Rectal smooth muscle tissue (tissue), 1 donor: ENCODE measurements around the gene MAP2K3.

Experiments used
- H3K27ac ChIP-seq: one replicate; pipeline ENCODE4 v1.7.0; 2013; ENCODE audit warnings: low read depth, low read length, inconsistent platforms
- H3K27me3 ChIP-seq: one replicate; pipeline ENCODE4 v1.7.0; 2013; ENCODE audit warnings: low read length; ENCODE audit not compliant: control insufficient read depth, insufficient read depth
- H3K36me3 ChIP-seq: one replicate; pipeline ENCODE4 v1.7.0; 2013; ENCODE audit warnings: low read length; ENCODE audit not compliant: control insufficient read depth, insufficient read depth
- H3K4me1 ChIP-seq: one replicate; pipeline ENCODE4 v1.7.0; 2013; ENCODE audit warnings: low read length; ENCODE audit not compliant: control insufficient read depth, insufficient read depth
- H3K4me3 ChIP-seq: one replicate; pipeline ENCODE4 v1.7.0; 2013; ENCODE audit warnings: low read length
- H3K9ac ChIP-seq: one replicate; pipeline ENCODE4 v1.7.0; 2013; ENCODE audit warnings: low read length

The MAP2K3 gene

GRCh38 chr17:21296097-21297025 is 11.8 kb downstream of the MAP2K3 start:
- Histone ChIP-seq H3K27ac (no peak overlapping the region), H3K27me3 (no peaks in the 10 kb centered on the region), H3K36me3 (peaks cover 20% of the 10 kb centered on the region), H3K9ac (no peak overlapping the region), H3K4me3 (no peak overlapping the region), H3K4me1 (no peaks in the 10 kb centered on the region)

- no peak overlapping the region for H3K27ac ChIP-seq
- H3K4me1 ChIP-seq = no peaks in the 10 kb centered on the region
- no peak overlapping the region for H3K9ac ChIP-seq
- peaks cover 23% of the 10 kb centered on the region for H3K36me3 ChIP-seq
- H3K4me3 ChIP-seq = no peak overlapping the region
- H3K27me3 ChIP-seq = no peaks in the 10 kb centered on the region
Observed at GRCh38 chr17:21297026-21297520, 12.6 kb downstream of the MAP2K3 start.

GRCh38 chr17:21297597-21297996 is 13.1 kb downstream of the MAP2K3 start:
- no peak overlapping the region for H3K9ac ChIP-seq

GRCh38 chr17:21298056-21298982 is 13.8 kb downstream of the MAP2K3 start:
- H3K27me3 ChIP-seq = no peaks in the 10 kb centered on the region
- no peaks in the 10 kb centered on the region for H3K4me1 ChIP-seq
- no peak overlapping the region for H3K9ac ChIP-seq
- peaks cover 33% of the 10 kb centered on the region for H3K36me3 ChIP-seq
- no peak overlapping the region for H3K27ac ChIP-seq
- H3K4me3 ChIP-seq = no peak overlapping the region

More at GRCh38 chr17:21297597-21297996, 13.1 kb downstream of the MAP2K3 start:
- H3K36me3 ChIP-seq = peaks cover 27% of the 10 kb centered on the region
- H3K4me1 ChIP-seq = no peaks in the 10 kb centered on the region
- H3K4me3 ChIP-seq = no peak overlapping the region
- H3K27ac ChIP-seq = no peak overlapping the region
- H3K27me3 ChIP-seq = no peaks in the 10 kb centered on the region

GRCh38 chr17:21298983-21299519 is 14.5 kb downstream of the MAP2K3 start:
- Histone ChIP-seq H3K4me3 (no peak overlapping the region), H3K4me1 (no peaks in the 10 kb centered on the region), H3K36me3 (peaks cover 35% of the 10 kb centered on the region), H3K27ac (no peak overlapping the region), H3K9ac (no peak overlapping the region), H3K27me3 (no peaks in the 10 kb centered on the region)

GRCh38 chr17:21299981-21300600 is 15.6 kb downstream of the MAP2K3 start:
- H3K4me3 ChIP-seq = no peak overlapping the region
- no peaks in the 10 kb centered on the region for H3K4me1 ChIP-seq
- no peak overlapping the region for H3K27ac ChIP-seq
- H3K9ac ChIP-seq = no peak overlapping the region
- H3K27me3 ChIP-seq = no peaks in the 10 kb centered on the region
- peaks cover 38% of the 10 kb centered on the region for H3K36me3 ChIP-seq

- Histone ChIP-seq H3K36me3 (peaks cover 38% of the 10 kb centered on the region), H3K4me1 (no peaks in the 10 kb centered on the region)
Observed at GRCh38 chr17:21300601-21301571, 16.4 kb downstream of the MAP2K3 start.

GRCh38 chr17:21301593-21302550 is 17.4 kb downstream of the MAP2K3 start:
- no peak overlapping the region for H3K27ac ChIP-seq
- H3K9ac ChIP-seq = no peak overlapping the region
- H3K4me3 ChIP-seq = no peak overlapping the region
- H3K4me1 ChIP-seq = no peaks in the 10 kb centered on the region
- peaks cover 38% of the 10 kb centered on the region for H3K36me3 ChIP-seq
- H3K27me3 ChIP-seq = no peaks in the 10 kb centered on the region

More at GRCh38 chr17:21300601-21301571, 16.4 kb downstream of the MAP2K3 start:
- Histone ChIP-seq H3K4me3 (no peak overlapping the region), H3K9ac (no peak overlapping the region), H3K27me3 (no peaks in the 10 kb centered on the region), H3K27ac (no peak overlapping the region)

GRCh38 chr17:21302711-21303425 is 18.4 kb downstream of the MAP2K3 start:
- no peak overlapping the region for H3K9ac ChIP-seq
- no peaks in the 10 kb centered on the region for H3K27me3 ChIP-seq
- peaks cover 38% of the 10 kb centered on the region for H3K36me3 ChIP-seq
- H3K27ac ChIP-seq = no peak overlapping the region
- no peak overlapping the region for H3K4me3 ChIP-seq
- H3K4me1 ChIP-seq = no peaks in the 10 kb centered on the region
